B cell (primary cell): ENCODE data around the gene TIE1. TPM values are rescaled to one million over a fixed set of nuclear protein-coding genes. Genes with fewer than 3 reads are reported as not detected.

ENCODE experiments used
- ATAC-seq: fragments of 200-7000 bp; cut with Tn5 transposase; one replicate; pipeline ENCODE4 v1.10.0; 2021; ENCODE audit warnings: low read depth, mild to moderate bottlenecking, moderate number of reproducible peaks, moderate library complexity
- CTCF ChIA-PET: fragments of 350-600 bp; sonication (Branson Sonifier 250); formaldehyde crosslinking; loops from one replicate; lab custom pipeline; 2021; ENCODE audit warnings: antibody characterized with exemption, inconsistent platforms; lab: Charles Lee
- POLR2A ChIA-PET: fragments of 350-600 bp; sonication (Branson Sonifier 250); formaldehyde crosslinking; loops from one replicate; lab custom pipeline; 2021; ENCODE audit warnings: antibody characterized with exemption; lab: Charles Lee
- DNase-seq: peaks from one replicate; pipeline ENCODE4 v3.0.0; 2013
- H2AFZ ChIP-seq: 2 replicates; pipeline ENCODE4 v1.6.1; 2012; ENCODE audit warnings: mild to moderate bottlenecking, low read depth, low read length; ENCODE audit not compliant: insufficient read depth, poor library complexity, severe bottlenecking
- H3K27ac ChIP-seq, 2 donors: 1 replicate in 1 of 2; 2 replicates in 1 of 2; pipeline ENCODE4 v1.5.1; 2012 to 2013; ENCODE audit warnings: low read length in 2 of 2, mild to moderate bottlenecking in 2 of 2, moderate library complexity in 1 of 2
- H3K27me3 ChIP-seq, 4 experiments: fragments of 200-600 bp in 1 of 4; sonication (generic) in 1 of 4; replicated peaks in 1 of 4; 1 replicate in 2 of 4; 2 replicates in 2 of 4; pipeline versions ENCODE4 v1.6.1 to v1.7.0; 2013 to 2016; ENCODE audit warnings: low read length in 3 of 4, mild to moderate bottlenecking in 2 of 4, mixed read lengths in 1 of 4, moderate library complexity in 1 of 4; ENCODE audit not compliant: insufficient read depth in 4 of 4, control insufficient read depth in 3 of 4; ENCODE audit errors: control extremely low read depth in 1 of 4
- H3K36me3 ChIP-seq, 2 experiments: replicated peaks in 1 of 2; 1 replicate in 1 of 2; 2 replicates in 1 of 2; pipeline versions ENCODE4 v1.6.1 to v1.7.1; 2013; ENCODE audit warnings: low read length in 1 of 2; ENCODE audit not compliant: insufficient read depth in 2 of 2, control insufficient read depth in 1 of 2; ENCODE audit errors: control extremely low read depth in 1 of 2, extremely low read depth in 1 of 2
- H3K4me1 ChIP-seq, 2 donors: fragments of 200-600 bp in 1 of 2; sonication (generic) in 1 of 2; 1 replicate in 1 of 2; 2 replicates in 1 of 2; pipeline versions ENCODE4 v1.5.1 to v1.6.1; 2013 to 2017; ENCODE audit warnings: low read length in 2 of 2; ENCODE audit not compliant: control insufficient read depth in 2 of 2, insufficient read depth in 2 of 2
- H3K4me2 ChIP-seq: replicated peaks from 2 replicates; pipeline ENCODE3; 2012; ENCODE audit warnings: mild to moderate bottlenecking, low read depth, low read length; ENCODE audit not compliant: poor library complexity, severe bottlenecking
- H3K4me3 ChIP-seq, 5 experiments: fragments of 200-600 bp in 1 of 5; sonication (generic) in 1 of 5; 1 replicate in 3 of 5; 2 replicates in 2 of 5; pipeline versions ENCODE4 v1.5.1 to v1.7.0; 2011 to 2016; ENCODE audit warnings: low read length in 4 of 5, mild to moderate bottlenecking in 4 of 5, low read depth in 2 of 5, control low read depth in 1 of 5, moderate library complexity in 1 of 5; ENCODE audit not compliant: insufficient read depth in 1 of 5; ENCODE audit errors: control extremely low read depth in 1 of 5, extremely low read depth in 1 of 5
- H3K79me2 ChIP-seq: fragments of 200-600 bp; sonication (generic); one replicate; pipeline ENCODE4 v1.6.0; 2016; ENCODE audit warnings: low read length; ENCODE audit not compliant: control insufficient read depth, insufficient read depth
- H3K9ac ChIP-seq: fragments of 200-600 bp; sonication (generic); 2 replicates; pipeline ENCODE4 v1.6.1; 2017; ENCODE audit warnings: mild to moderate bottlenecking, low read length, moderate library complexity
- H3K9me3 ChIP-seq, 3 donors: one replicate each; pipeline versions ENCODE4 v1.6.1 to v1.7.1; 2013; ENCODE audit warnings: low read length in 2 of 3; ENCODE audit not compliant: control insufficient read depth in 2 of 3, insufficient read depth in 1 of 3; ENCODE audit errors: control extremely low read depth in 1 of 3
- H4K20me1 ChIP-seq: 2 replicates; pipeline ENCODE4 v1.6.0; 2012; ENCODE audit warnings: mild to moderate bottlenecking, low read length; ENCODE audit not compliant: insufficient read depth, control insufficient read depth, poor library complexity, severe bottlenecking
- H3K27ac Mint-ChIP-seq: one replicate; pipeline ENCODE4 v1.8.0; 2021; ENCODE audit warnings: mixed read lengths
- H3K27me3 Mint-ChIP-seq: one replicate; pipeline ENCODE4 v1.8.0; 2021; ENCODE audit warnings: mixed read lengths
- H3K4me1 Mint-ChIP-seq: one replicate; pipeline ENCODE4 v1.8.0; 2021; ENCODE audit warnings: mixed read lengths
- H3K4me3 Mint-ChIP-seq: one replicate; pipeline ENCODE4 v1.8.0; 2021; ENCODE audit warnings: mixed read lengths
- H3K9me3 Mint-ChIP-seq: one replicate; pipeline ENCODE4 v1.8.0; 2022; ENCODE audit warnings: mixed read lengths; ENCODE audit not compliant: insufficient read depth
- EZH2 ChIP-seq: IDR thresholded peaks from 2 replicates; pipeline ENCODE4 v1.6.1; 2012; ENCODE audit warnings: borderline replicate concordance, low read depth, mild to moderate bottlenecking, moderate library complexity, low read length; ENCODE audit not compliant: insufficient read depth, poor library complexity, severe bottlenecking
- WGBS: methylation state at CpG from one replicate; pipeline ENCODE4 v1.1.5; 2013; ENCODE audit warnings: missing lambda C conversion rate; ENCODE audit not compliant: insufficient coverage; 5-methylcytosine and 5-hydroxymethylcytosine counted together
- intact Hi-C: fragments of 100-400 bp; cut with micrococcal nuclease; formaldehyde crosslinking; loops from one replicate; pipeline ENCODE4 v1.10.0; 2022
- polyA plus RNA-seq: library from polyadenylated mRNA; depleted of rRNA; stranded (reverse); fragments of >200 nt; gene quantifications from 2 replicates; pipeline ENCODE4 v1.2.3, GENCODE V29; 2012
- total RNA-seq, 2 donors: library from RNA; stranded (reverse); fragments of 120-200 nt in 1 of 2; gene quantifications; 1 replicate in 1 of 2; 2 replicates in 1 of 2; pipeline versions ENCODE4 v1.2.3 to v1.2.4, GENCODE V29; 2013 to 2022
- TF ChIP-seq, protein P1 (sequence below): fragments of 200-600 bp; IDR thresholded peaks from one replicate; pipeline ENCODE4 v1.8.0; 2022; ENCODE audit warnings: antibody characterized with exemption, mild to moderate bottlenecking

Gene TIE1
- total and polyA plus RNA-seq, 2 donors (not counting 1 experiment from before 2014, with no cell fraction given) = 0.10 TPM; not detected in 1

DNA sequence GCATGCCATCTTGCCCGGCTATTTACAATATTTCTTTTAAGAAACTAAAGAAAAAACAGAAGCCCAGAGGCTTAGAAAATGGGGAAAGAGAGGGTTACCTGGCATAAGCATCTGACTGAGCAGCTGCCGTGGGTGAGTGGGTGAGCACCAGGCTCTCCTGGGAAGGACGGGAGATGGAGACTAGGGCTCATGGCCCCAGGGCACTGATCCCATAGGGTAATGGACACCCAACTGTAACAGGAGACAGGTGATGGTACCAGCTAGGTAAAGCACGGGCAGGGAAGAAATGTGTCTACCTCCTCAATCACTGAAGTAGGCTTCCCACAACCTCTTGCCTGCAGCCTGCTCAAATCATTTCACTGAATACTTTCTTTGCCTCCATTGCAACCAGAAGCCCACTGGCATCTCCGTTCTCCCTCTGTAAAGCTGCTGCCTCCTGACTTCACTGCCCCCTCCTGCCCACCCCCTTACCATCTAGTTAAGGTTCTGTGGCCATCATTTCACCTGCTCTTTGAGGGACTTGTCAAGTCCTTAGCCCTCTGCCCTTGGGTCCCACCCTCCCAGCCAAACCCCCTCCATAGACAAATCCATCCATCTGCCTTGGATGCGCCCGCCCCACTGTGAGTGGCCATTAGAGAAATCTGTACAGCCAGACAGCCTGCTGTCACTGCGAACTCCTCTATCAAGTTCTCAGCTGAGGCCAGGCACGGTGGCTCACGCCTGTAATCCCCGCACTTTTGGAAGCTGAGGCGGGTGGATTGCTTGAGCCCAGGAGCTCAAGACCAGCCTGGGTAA lies 24.8 kb upstream of the TIE1 start:
- Mint-ChIP-seq H3K4me1 (peaks cover 15% of the 10 kb centered on the region), H3K27ac (no peak overlapping the region), H3K4me3 (no peak overlapping the region), H3K9me3 (no peaks in the 10 kb centered on the region), H3K27me3 (peaks cover 26% of the 10 kb centered on the region)
- peaks cover 3 to 10% of the 10 kb centered on the region in 2 donors for H3K4me1 ChIP-seq
- WGBS = 90% methylated on average over 11 of the region's 12 CpGs
- H3K9me3 ChIP-seq = peaks cover 0 to 4% (median 0%) of the 10 kb centered on the region in 3 donors
- POLR2A ChIA-PET = no interaction called here
- H3K79me2 ChIP-seq = no peaks in the 10 kb centered on the region
- no peaks in the 10 kb centered on the region for H3K27me3 ChIP-seq
- no peaks in the 10 kb centered on the region for H3K36me3 ChIP-seq
- TF ChIP-seq EZH2 = no peak
- TF ChIP-seq, protein P1, sequence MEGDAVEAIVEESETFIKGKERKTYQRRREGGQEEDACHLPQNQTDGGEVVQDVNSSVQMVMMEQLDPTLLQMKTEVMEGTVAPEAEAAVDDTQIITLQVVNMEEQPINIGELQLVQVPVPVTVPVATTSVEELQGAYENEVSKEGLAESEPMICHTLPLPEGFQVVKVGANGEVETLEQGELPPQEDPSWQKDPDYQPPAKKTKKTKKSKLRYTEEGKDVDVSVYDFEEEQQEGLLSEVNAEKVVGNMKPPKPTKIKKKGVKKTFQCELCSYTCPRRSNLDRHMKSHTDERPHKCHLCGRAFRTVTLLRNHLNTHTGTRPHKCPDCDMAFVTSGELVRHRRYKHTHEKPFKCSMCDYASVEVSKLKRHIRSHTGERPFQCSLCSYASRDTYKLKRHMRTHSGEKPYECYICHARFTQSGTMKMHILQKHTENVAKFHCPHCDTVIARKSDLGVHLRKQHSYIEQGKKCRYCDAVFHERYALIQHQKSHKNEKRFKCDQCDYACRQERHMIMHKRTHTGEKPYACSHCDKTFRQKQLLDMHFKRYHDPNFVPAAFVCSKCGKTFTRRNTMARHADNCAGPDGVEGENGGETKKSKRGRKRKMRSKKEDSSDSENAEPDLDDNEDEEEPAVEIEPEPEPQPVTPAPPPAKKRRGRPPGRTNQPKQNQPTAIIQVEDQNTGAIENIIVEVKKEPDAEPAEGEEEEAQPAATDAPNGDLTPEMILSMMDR = no peak
- no peak overlapping the region for H2AFZ ChIP-seq
- no peak overlapping the region for H3K4me3 ChIP-seq
- no peak overlapping the region for H3K9ac ChIP-seq
- no peaks in the 10 kb centered on the region for H4K20me1 ChIP-seq
- intact Hi-C loops = no loop called here
- no peak overlapping the region for H3K27ac ChIP-seq
- ATAC-seq (no peak), DNase-seq (no peak)
- no peak overlapping the region for H3K4me2 ChIP-seq
- CTCF ChIA-PET = no interaction called here

DNA sequence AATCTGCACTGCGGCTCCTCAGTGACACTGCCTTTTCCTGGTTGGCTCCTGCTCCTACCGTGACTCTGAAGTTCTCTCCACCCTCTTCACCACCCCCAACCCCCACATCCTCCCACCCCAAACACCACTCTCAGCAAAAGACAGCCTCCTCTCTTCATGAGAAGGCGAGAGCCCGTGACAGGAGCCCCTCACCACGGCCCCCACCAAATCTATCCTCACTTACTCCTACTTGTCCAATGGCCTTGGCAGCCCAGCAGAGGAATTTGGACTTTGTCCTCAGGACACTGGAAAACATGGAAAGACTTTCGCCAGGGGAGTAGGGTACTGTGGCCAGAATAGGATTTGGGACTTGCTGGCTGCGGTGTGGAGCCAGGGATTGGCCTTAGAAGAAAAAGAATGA lies 24.1 kb upstream of the TIE1 start:
- peaks cover 3 to 9% of the 10 kb centered on the region in 2 donors for H3K4me1 ChIP-seq
- no peak overlapping the region for H3K9ac ChIP-seq
- Mint-ChIP-seq H3K4me1 (peaks cover 10% of the 10 kb centered on the region), H3K4me3 (no peak overlapping the region), H3K27ac (no peak overlapping the region), H3K27me3 (peaks cover 20% of the 10 kb centered on the region), H3K9me3 (no peaks in the 10 kb centered on the region)
- DNase-seq (no peak), ATAC-seq (no peak)
- no peak for TF ChIP-seq EZH2
- TF ChIP-seq, protein P1 = no peak
- H2AFZ ChIP-seq = no peak overlapping the region
- no peak overlapping the region for H3K4me2 ChIP-seq
- ChIA-PET CTCF (no interaction called here), POLR2A (no interaction called here)
- WGBS = 90% methylated on average over 7 of the region's 7 CpGs
- H3K9me3 ChIP-seq = peaks cover 0 to 4% (median 0%) of the 10 kb centered on the region in 3 donors
- no peaks in the 10 kb centered on the region for H3K36me3 ChIP-seq
- no peaks in the 10 kb centered on the region for H3K27me3 ChIP-seq
- no peaks in the 10 kb centered on the region for H4K20me1 ChIP-seq
- H3K27ac ChIP-seq = no peak overlapping the region
- H3K4me3 ChIP-seq = no peak overlapping the region
- intact Hi-C loops = no loop called here
- H3K79me2 ChIP-seq = no peaks in the 10 kb centered on the region
